ENCODE measurements around the gene DNAH8. TPM values are rescaled to one million over a fixed set of nuclear protein-coding genes. Genes with fewer than 3 reads are reported as not detected.

DNAH8 gene
- total RNA-seq, 1 donor from 2014 or later, result not detected

- Histone ChIP-seq H3K9me3 (ENCODE audit: insufficient read depth, low read depth, low read length) (no peaks in the 10 kb centered on the region), H3K36me3 (ENCODE audit: insufficient read depth, low read length) (no peaks in the 10 kb centered on the region), H2AFZ (ENCODE audit: low read depth, low read length) (no peak overlapping the region), H3K9ac (ENCODE audit: low read length) (no peak overlapping the region), H3K79me2 (ENCODE audit: insufficient read depth, low read length) (no peaks in the 10 kb centered on the region), H3K27ac (ENCODE audit: low read depth, low read length) (no peak overlapping the region), H3K4me3 (ENCODE audit: insufficient read depth, low read depth, low read length) (no peak overlapping the region), H3K27me3 (ENCODE audit: insufficient read depth, low read length) (peaks cover 3% of the 10 kb centered on the region), H3K4me1 (ENCODE audit: insufficient read depth, low read length) (no peaks in the 10 kb centered on the region), H3K4me2 (ENCODE audit: low read length) (no peak overlapping the region), H4K20me1 (ENCODE audit: insufficient read depth, low read length) (no peaks in the 10 kb centered on the region)
- Mint-ChIP-seq H3K27ac (ENCODE audit: unreplicated experiment) (no peak overlapping the region), H3K9me3 (ENCODE audit: unreplicated experiment) (peaks cover 1% of the 10 kb centered on the region), H3K36me3 (ENCODE audit: low read depth, unreplicated experiment) (no peaks in the 10 kb centered on the region), H3K27me3 (ENCODE audit: low read depth, unreplicated experiment) (peaks cover 10% of the 10 kb centered on the region), H3K4me3 (ENCODE audit: unreplicated experiment) (no peak overlapping the region), H3K4me1 (ENCODE audit: low read depth, unreplicated experiment) (peaks cover under 1% of the 10 kb centered on the region)
- DNase-seq (ENCODE audit: low read depth) (no peak), FAIRE-seq (no peak)
- TF ChIP-seq CTCF (IDR thresholded peaks at IDR 0.05; ENCODE audit: insufficient read depth, low read depth, low read length) (no peak), EZH2 (IDR thresholded peaks at IDR 0.05; ENCODE audit: insufficient read depth, low read length) (no peak)
These were observed 137.1 kb downstream of the DNAH8 start for GRCh38 chr6:38852215-38852614.

- no peak for TF ChIP-seq EZH2 (IDR thresholded peaks at IDR 0.05; ENCODE audit: insufficient read depth, low read length)
- TF ChIP-seq CTCF (IDR thresholded peaks at IDR 0.05; ENCODE audit: insufficient read depth, low read depth, low read length), result no peak
- no peak for DNase-seq (ENCODE audit: low read depth)
- Histone ChIP-seq H2AFZ (ENCODE audit: low read depth, low read length) (no peak overlapping the region), H3K4me1 (ENCODE audit: insufficient read depth, low read length) (no peaks in the 10 kb centered on the region), H3K4me3 (ENCODE audit: insufficient read depth, low read depth, low read length) (no peak overlapping the region), H4K20me1 (ENCODE audit: insufficient read depth, low read length) (no peaks in the 10 kb centered on the region), H3K9me3 (ENCODE audit: insufficient read depth, low read depth, low read length) (no peaks in the 10 kb centered on the region), H3K36me3 (ENCODE audit: insufficient read depth, low read length) (no peaks in the 10 kb centered on the region), H3K4me2 (ENCODE audit: low read length) (no peak overlapping the region), H3K27ac (ENCODE audit: low read depth, low read length) (no peak overlapping the region), H3K9ac (ENCODE audit: low read length) (no peak overlapping the region), H3K27me3 (ENCODE audit: insufficient read depth, low read length) (peaks cover 3% of the 10 kb centered on the region), H3K79me2 (ENCODE audit: insufficient read depth, low read length) (no peaks in the 10 kb centered on the region)
- no peak for FAIRE-seq
- Mint-ChIP-seq H3K27ac (ENCODE audit: unreplicated experiment) (no peak overlapping the region), H3K9me3 (ENCODE audit: unreplicated experiment) (peaks cover 1% of the 10 kb centered on the region), H3K27me3 (ENCODE audit: low read depth, unreplicated experiment) (peaks cover 8% of the 10 kb centered on the region), H3K4me3 (ENCODE audit: unreplicated experiment) (no peak overlapping the region), H3K36me3 (ENCODE audit: low read depth, unreplicated experiment) (no peaks in the 10 kb centered on the region), H3K4me1 (ENCODE audit: low read depth, unreplicated experiment) (no peaks in the 10 kb centered on the region)
These were observed 138.1 kb downstream of the DNAH8 start for GRCh38 chr6:38853236-38853635.

- Mint-ChIP-seq H3K4me1 (ENCODE audit: low read depth, unreplicated experiment) (no peaks in the 10 kb centered on the region), H3K27me3 (ENCODE audit: low read depth, unreplicated experiment) (peaks cover 8% of the 10 kb centered on the region), H3K36me3 (ENCODE audit: low read depth, unreplicated experiment) (no peaks in the 10 kb centered on the region), H3K9me3 (ENCODE audit: unreplicated experiment) (peaks cover 1% of the 10 kb centered on the region), H3K27ac (ENCODE audit: unreplicated experiment) (no peak overlapping the region), H3K4me3 (ENCODE audit: unreplicated experiment) (no peak overlapping the region)
- DNase-seq (ENCODE audit: low read depth), result no peak
- no peaks in the 10 kb centered on the region for H3K79me2 ChIP-seq (ENCODE audit: insufficient read depth, low read length)
- no peak for FAIRE-seq
- H3K9ac ChIP-seq (ENCODE audit: low read length), result no peak overlapping the region
- no peaks in the 10 kb centered on the region for H3K4me1 ChIP-seq (ENCODE audit: insufficient read depth, low read length)
- H3K4me3 ChIP-seq (ENCODE audit: insufficient read depth, low read depth, low read length), result no peak overlapping the region
- H3K36me3 ChIP-seq (ENCODE audit: insufficient read depth, low read length), result no peaks in the 10 kb centered on the region
- H3K4me2 ChIP-seq (ENCODE audit: low read length), result no peak overlapping the region
- H2AFZ ChIP-seq (ENCODE audit: low read depth, low read length), result no peak overlapping the region
- H3K27me3 ChIP-seq (ENCODE audit: insufficient read depth, low read length), result no peaks in the 10 kb centered on the region
- no peaks in the 10 kb centered on the region for H4K20me1 ChIP-seq (ENCODE audit: insufficient read depth, low read length)
- no peak for TF ChIP-seq EZH2 (IDR thresholded peaks at IDR 0.05; ENCODE audit: insufficient read depth, low read length)
- TF ChIP-seq CTCF (IDR thresholded peaks at IDR 0.05; ENCODE audit: insufficient read depth, low read depth, low read length), result no peak
- H3K9me3 ChIP-seq (ENCODE audit: insufficient read depth, low read depth, low read length), result no peaks in the 10 kb centered on the region
- H3K27ac ChIP-seq (ENCODE audit: low read depth, low read length), result no peak overlapping the region
These were observed 141.4 kb downstream of the DNAH8 start for GRCh38 chr6:38856492-38856891.
